Pancreas (tissue), 10 donors: ENCODE results near the gene GPR45. TPM values are rescaled to one million over a fixed set of nuclear protein-coding genes. Genes with fewer than 3 reads are reported as not detected.
A peak's percentile ranks its signal among the peaks of the same experiment; 100 is the strongest.

Experiments
- ATAC-seq, 4 donors: fragments of 200-7000 bp; cut with Tn5 transposase; one replicate each; pipeline versions ENCODE4 v1.8.0 to v1.9.1; 2020; ENCODE audit warnings: mild to moderate bottlenecking in 4 of 4, moderate library complexity in 4 of 4
- DNase-seq, 6 donors: peaks; one replicate each; pipeline ENCODE4 v3.0.0-alpha.2; 2020
- FAIRE-seq: peaks from 2 replicates; lab custom pipeline; 2012; peaks lifted over from hg19 to GRCh38; lab: Jason Lieb, UNC
- H3K27ac ChIP-seq, 4 donors: fragments of 200-600 bp; sonication (generic); 1 replicate in 3 of 4; 2 replicates in 1 of 4; pipeline versions ENCODE4 v1.5.0 to v1.8.0; 2020
- H3K27me3 ChIP-seq, 4 donors: fragments of 200-600 bp; one replicate each; pipeline ENCODE4 v1.8.0; 2021
- H3K36me3 ChIP-seq, 3 donors: fragments of 200-600 bp; sonication (generic) in 1 of 3; one replicate each; pipeline versions ENCODE4 v1.5.0 to v1.8.0; 2020 to 2021
- H3K4me1 ChIP-seq, 3 donors: fragments of 200-600 bp; one replicate each; pipeline ENCODE4 v1.8.0; 2021
- H3K4me3 ChIP-seq, 4 donors: fragments of 200-600 bp; sonication (generic) in 2 of 4; one replicate each; pipeline versions ENCODE4 v1.5.0 to v1.8.0; 2020 to 2021
- H3K9me3 ChIP-seq, 4 donors: fragments of 200-600 bp; one replicate each; pipeline ENCODE4 v1.8.0; 2021
- WGBS, 2 donors: extraction: QIAGEN DNeasy Blood & Tissue Kit; methylation state at CpG; one replicate each; pipeline ENCODE4 v1.1.7; 2013; 5-methylcytosine and 5-hydroxymethylcytosine counted together
- intact Hi-C, 3 donors: fragments of 100-400 bp; cut with DNase I; formaldehyde crosslinking; loops; one replicate each; pipeline versions ENCODE4 v1.11.1 to v1.14.2; 2022
- polyA plus RNA-seq, 2 donors: library from polyadenylated mRNA; stranded (reverse); fragments of 200-250 nt; gene quantifications; one replicate each; pipeline ENCODE4 v1.2.3, GENCODE V29; 2013
- total RNA-seq, 6 donors: library from RNA; stranded (reverse); fragmentation: NEBNext Ultra II Directional in 4 of 6; extraction: Animal tissue kit (Norgen Biotek cat#: 25700) in 4 of 6; gene quantifications; one replicate each; pipeline versions ENCODE4 v1.2.1 to v1.2.4, GENCODE V29; 2021 to 2023
- TF ChIP-seq, protein P1 (sequence below), 4 donors: fragments of 200-600 bp; sonication (generic) in 3 of 4; IDR thresholded peaks; one replicate each; pipeline versions ENCODE4 v1.5.0 to v1.8.0; 2021; ENCODE audit warnings: antibody characterized with exemption in 4 of 4
- donor health status: healthy with polysubstance abuse.
- donor health status: DM: no; HTN: no; CAD: no; lungs with moderate emphysema.
- donor health status: DM: no; HTN: no; CAD: no.
- donor health status: control.
- donor health status: control.
- donor health status: Bipolar disorder and iron deficiency.
- donor health status: DM: yes; HTN: yes; CAD: no.
- donor health status: DM: no; HTN: no; CAD: no.
- donor health status: DM: no; HTN: no; CAD: no.
- donor health status: DM: yes; HTN: yes; CAD: no.

The GPR45 gene
- total and polyA plus RNA-seq, 8 donors, result 0.09 TPM; not detected in 7

DNA sequence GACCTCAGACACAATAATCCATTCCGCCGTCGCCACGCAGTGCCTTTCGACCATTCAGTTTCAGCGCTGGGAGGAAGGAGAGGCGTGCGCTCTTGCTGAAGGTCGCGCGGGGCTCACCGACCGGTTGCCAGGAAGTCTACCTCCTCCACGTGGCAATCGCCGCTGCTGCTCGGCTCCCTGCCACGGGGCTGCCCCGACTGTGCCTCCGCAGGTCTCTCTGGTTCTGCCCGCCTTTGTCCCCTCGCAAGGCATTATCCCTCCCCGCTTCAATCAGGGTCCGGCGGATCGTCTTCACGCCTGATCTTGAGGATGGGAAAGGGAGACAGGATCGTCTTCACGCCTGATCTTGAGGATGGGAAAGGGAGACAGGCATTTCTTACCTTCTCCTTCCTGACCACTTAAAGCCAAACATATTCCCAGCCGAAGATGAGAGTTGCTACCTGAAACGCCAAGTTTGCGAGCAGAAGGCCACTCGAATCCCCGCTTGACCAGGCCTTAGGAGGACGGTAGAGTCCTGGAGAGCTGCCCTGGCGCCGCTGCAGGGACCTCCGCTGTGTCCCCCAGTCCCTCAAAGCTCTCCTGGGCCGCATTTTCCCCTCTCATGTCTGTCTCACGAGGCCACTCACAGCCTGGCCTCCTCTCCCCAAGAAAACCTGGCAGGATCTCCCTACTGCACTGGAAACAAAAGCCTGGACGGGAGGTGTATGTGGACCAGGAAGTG is 4.3 kb upstream of the GPR45 start:
- Histone ChIP-seq H3K4me1 (no peaks in the 10 kb centered on the region), H3K36me3 (no peaks in the 10 kb centered on the region), H3K27ac (no peak overlapping the region), H3K9me3 (no peaks in the 10 kb centered on the region), H3K4me3 (no peak overlapping the region), H3K27me3 (no peaks in the 10 kb centered on the region)
- FAIRE-seq, result no peak
- WGBS, 2 donors, result 63 to 72% methylated on average over 41 of the region's 41 CpGs
- ATAC-seq, result peak in 3 of 4 donors; percentile 30 to 44 (median 37)
- no peak for DNase-seq
- intact Hi-C loops, result loop anchor here in 1 of 3 donors (5.0 kb wide), 1 partner anchor 125 kb away; no protein-coding TSS in a partner anchor
- TF ChIP-seq, protein P1, sequence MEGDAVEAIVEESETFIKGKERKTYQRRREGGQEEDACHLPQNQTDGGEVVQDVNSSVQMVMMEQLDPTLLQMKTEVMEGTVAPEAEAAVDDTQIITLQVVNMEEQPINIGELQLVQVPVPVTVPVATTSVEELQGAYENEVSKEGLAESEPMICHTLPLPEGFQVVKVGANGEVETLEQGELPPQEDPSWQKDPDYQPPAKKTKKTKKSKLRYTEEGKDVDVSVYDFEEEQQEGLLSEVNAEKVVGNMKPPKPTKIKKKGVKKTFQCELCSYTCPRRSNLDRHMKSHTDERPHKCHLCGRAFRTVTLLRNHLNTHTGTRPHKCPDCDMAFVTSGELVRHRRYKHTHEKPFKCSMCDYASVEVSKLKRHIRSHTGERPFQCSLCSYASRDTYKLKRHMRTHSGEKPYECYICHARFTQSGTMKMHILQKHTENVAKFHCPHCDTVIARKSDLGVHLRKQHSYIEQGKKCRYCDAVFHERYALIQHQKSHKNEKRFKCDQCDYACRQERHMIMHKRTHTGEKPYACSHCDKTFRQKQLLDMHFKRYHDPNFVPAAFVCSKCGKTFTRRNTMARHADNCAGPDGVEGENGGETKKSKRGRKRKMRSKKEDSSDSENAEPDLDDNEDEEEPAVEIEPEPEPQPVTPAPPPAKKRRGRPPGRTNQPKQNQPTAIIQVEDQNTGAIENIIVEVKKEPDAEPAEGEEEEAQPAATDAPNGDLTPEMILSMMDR (IDR thresholded peaks at IDR 0.05), result no peak

DNA sequence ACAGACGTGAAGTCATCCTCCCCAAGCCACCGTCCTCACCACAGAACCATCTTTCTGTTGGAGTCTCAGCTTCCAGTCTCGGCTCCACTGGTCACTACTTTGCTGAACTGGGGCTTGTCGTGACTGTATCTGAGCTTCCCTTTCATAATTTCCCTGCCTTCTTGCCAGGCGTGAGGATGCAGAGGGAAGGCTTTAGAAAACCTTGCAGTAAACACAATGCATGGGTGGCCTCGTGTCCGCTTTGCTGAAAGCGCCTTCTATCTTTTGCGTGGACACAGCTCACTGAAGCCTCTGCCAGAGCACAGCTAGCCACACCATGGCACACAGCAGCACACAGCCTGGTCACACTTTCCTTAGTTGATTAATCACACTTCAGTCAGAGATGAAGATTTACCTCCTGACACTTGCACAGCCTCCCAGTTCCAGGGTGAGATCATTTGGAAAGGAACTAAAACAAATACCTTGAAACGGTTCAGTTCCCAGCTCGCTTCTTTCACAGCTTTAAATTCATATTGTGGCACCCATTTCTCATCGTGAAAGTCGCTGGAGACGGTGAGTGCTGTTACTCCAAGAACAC is 2.8 kb upstream of the GPR45 start:
- ATAC-seq, result no peak
- 63 to 71% methylated on average over 14 of the region's 14 CpGs for WGBS, 2 donors

DNA sequence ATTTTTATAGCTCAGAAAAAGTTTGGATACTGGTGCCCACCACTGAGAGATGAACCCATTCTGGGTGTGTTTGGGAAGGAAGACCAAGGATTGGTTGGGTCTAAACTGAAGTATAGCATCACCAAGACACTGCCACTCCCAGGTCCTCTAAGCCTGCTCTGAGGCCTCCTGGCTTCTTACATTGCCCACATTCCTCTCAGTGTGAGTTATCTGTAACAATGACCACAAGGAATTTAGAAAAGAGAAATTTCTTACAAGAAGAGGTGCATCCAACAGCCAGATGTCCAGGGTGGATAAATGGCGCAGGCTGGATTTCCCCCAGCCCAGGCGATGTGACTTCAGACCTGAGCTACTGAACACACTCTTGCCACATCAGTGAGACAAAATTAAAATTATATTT is 1.6 kb upstream of the GPR45 start:
- Histone ChIP-seq H3K9me3 (no peaks in the 10 kb centered on the region), H3K27me3 (no peaks in the 10 kb centered on the region), H3K27ac (no peak overlapping the region), H3K4me1 (no peaks in the 10 kb centered on the region), H3K4me3 (no peak overlapping the region), H3K36me3 (no peaks in the 10 kb centered on the region)
- TF ChIP-seq, protein P1 (IDR thresholded peaks at IDR 0.05), result no peak
- WGBS, 2 donors, result 87 to 96% methylated on average over 2 of the region's 2 CpGs
- ATAC-seq, result no peak
- intact Hi-C loops, result loop anchor here in 2 of 3 donors (5.0 to 10.0 kb wide), 2 partner anchors 128 to 135 kb away; no protein-coding TSS in a partner anchor
- FAIRE-seq, result no peak
- DNase-seq, result no peak

More for the DNA sequence above, 2.8 kb upstream of the GPR45 start:
- DNase-seq (no peak), FAIRE-seq (no peak)
- intact Hi-C loops, result loop anchor here in 1 of 3 donors (5.0 kb wide), 1 partner anchor 126 kb away; no protein-coding TSS in a partner anchor
- H3K9me3 ChIP-seq, result no peaks in the 10 kb centered on the region
- no peaks in the 10 kb centered on the region for H3K27me3 ChIP-seq
- H3K27ac ChIP-seq, result no peak overlapping the region
- no peak overlapping the region for H3K4me3 ChIP-seq
- no peaks in the 10 kb centered on the region for H3K36me3 ChIP-seq
- TF ChIP-seq, protein P1 (IDR thresholded peaks at IDR 0.05), result no peak
- H3K4me1 ChIP-seq, result no peaks in the 10 kb centered on the region

DNA sequence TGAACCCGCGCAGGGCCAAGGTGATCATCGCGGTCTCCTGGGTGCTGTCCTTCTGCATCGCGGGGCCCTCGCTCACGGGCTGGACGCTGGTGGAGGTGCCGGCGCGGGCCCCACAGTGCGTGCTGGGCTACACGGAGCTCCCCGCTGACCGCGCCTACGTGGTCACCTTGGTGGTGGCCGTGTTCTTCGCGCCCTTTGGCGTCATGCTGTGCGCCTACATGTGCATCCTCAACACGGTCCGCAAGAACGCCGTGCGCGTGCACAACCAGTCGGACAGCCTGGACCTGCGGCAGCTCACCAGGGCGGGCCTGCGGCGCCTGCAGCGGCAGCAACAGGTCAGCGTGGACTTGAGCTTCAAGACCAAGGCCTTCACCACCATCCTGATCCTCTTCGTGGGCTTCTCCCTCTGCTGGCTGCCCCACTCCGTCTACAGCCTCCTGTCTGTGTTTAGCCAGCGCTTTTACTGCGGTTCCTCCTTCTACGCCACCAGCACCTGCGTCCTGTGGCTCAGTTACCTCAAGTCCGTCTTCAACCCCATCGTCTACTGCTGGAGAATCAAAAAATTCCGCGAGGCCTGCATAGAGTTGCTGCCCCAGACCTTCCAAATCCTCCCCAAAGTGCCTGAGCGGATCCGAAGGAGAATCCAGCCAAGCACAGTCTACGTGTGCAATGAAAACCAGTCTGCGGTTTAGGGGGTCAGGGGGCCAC is 897 bp downstream of the GPR45 start:
- 90 to 93% methylated on average over 50 of the region's 50 CpGs for WGBS, 2 donors
- Histone ChIP-seq H3K27ac (no peak overlapping the region), H3K4me1 (no peaks in the 10 kb centered on the region), H3K9me3 (no peaks in the 10 kb centered on the region), H3K36me3 (no peaks in the 10 kb centered on the region), H3K4me3 (no peak overlapping the region), H3K27me3 (no peaks in the 10 kb centered on the region)
- no peak for FAIRE-seq
- no peak for DNase-seq
- TF ChIP-seq, protein P1 (IDR thresholded peaks at IDR 0.05), result no peak
- intact Hi-C loops, result loop anchor here in 1 of 3 donors (10.0 kb wide), 1 partner anchor 138 kb away; no protein-coding TSS in a partner anchor
- ATAC-seq, result no peak
